Fibroblast of lung (primary cell): ENCODE measurements around the gene ERICH6B.

Experiments
- CTCF ChIP-seq, 2 donors: IDR thresholded peaks in 1 of 2; conservative IDR thresholded peaks in 1 of 2; 1 replicate in 1 of 2; 2 replicates in 1 of 2; pipeline ENCODE4 v1.5.1; 2011 to 2012; ENCODE audit warnings: low read length in 2 of 2, control low read depth in 1 of 2, inconsistent platforms in 1 of 2, low read depth in 1 of 2, mild to moderate bottlenecking in 1 of 2
- EZH2 ChIP-seq: IDR thresholded peaks from 2 replicates; pipeline ENCODE4 v1.5.1; 2012; ENCODE audit warnings: low read length, control low read depth, mild to moderate bottlenecking; ENCODE audit errors: missing control alignments

- TF ChIP-seq EZH2 (no peak), CTCF (conservative IDR thresholded peaks at IDR 0.05 in 1 of 2, IDR thresholded peaks at IDR 0.05 in 1 of 2; ENCODE audit: low read depth in 1 of 2, low read length in 2 of 2) (no peak)
Measured at GRCh38 chr13:45601680-45602079, 13.9 kb downstream of the ERICH6B start.
